Panc1 (cell line): ENCODE measurements around the gene HOMER1. TPM values are rescaled to one million over a fixed set of nuclear protein-coding genes. Genes with fewer than 3 reads are reported as not detected.

ENCODE experiments used
- ATAC-seq: fragments of 200-7000 bp; cut with Tn5 transposase; 2 replicates; pipeline ENCODE4 v1.9.1; 2020; ENCODE audit warnings: mild to moderate bottlenecking, moderate library complexity
- BruUV-seq: library from RNA; stranded (reverse); fragments of 400-500 nt; replicated peaks from 2 replicates; lab custom pipeline; 2021; lab: Mats Ljungman, UMichigan
- CTCF ChIA-PET: fragments of 300-600 bp; sonication (Branson Sonifier 250); formaldehyde crosslinking; loops from one replicate; lab custom pipeline; 2022; ENCODE audit warnings: antibody characterized with exemption; lab: Charles Lee
- POLR2A ChIA-PET: fragments of 300-600 bp; sonication (Branson Sonifier 250); formaldehyde crosslinking; loops from one replicate; lab custom pipeline; 2022; ENCODE audit warnings: antibody characterized with exemption; lab: Charles Lee
- DNase-seq: peaks from one replicate; pipeline ENCODE4 v3.0.0-alpha.2; 2010; ENCODE audit warnings: low read depth, low spot score
- H3K27ac ChIP-seq: 2 replicates; pipeline ENCODE4 v1.5.1; 2011; ENCODE audit warnings: mild to moderate bottlenecking, low read length, inconsistent platforms
- H3K27me3 ChIP-seq: fragments of 200-500 bp; sonication (Bioruptor generic); 2 replicates; pipeline ENCODE4 v1.6.0; 2014; ENCODE audit warnings: low read length, inconsistent platforms; ENCODE audit not compliant: control insufficient read depth, insufficient read depth
- H3K36me3 ChIP-seq: fragments of 200-500 bp; sonication (Bioruptor generic); 2 replicates; pipeline ENCODE4 v1.5.1; 2014; ENCODE audit warnings: inconsistent platforms, mild to moderate bottlenecking, low read length, moderate library complexity; ENCODE audit not compliant: control insufficient read depth, insufficient read depth
- H3K4me1 ChIP-seq: 2 replicates; pipeline ENCODE4 v1.5.1; 2011; ENCODE audit warnings: inconsistent platforms, mild to moderate bottlenecking, low read length, moderate library complexity; ENCODE audit not compliant: control insufficient read depth, insufficient read depth
- H3K4me3 ChIP-seq, 2 experiments: 2 replicates each; pipeline ENCODE4 v1.5.1; 2011 to 2012; ENCODE audit warnings: low read depth in 2 of 2, low read length in 2 of 2, mild to moderate bottlenecking in 2 of 2, inconsistent platforms in 1 of 2, moderate library complexity in 1 of 2
- H3K9me3 ChIP-seq: fragments of 200-500 bp; sonication (Bioruptor generic); 2 replicates; pipeline ENCODE4 v1.5.1; 2014; ENCODE audit warnings: low read depth, mild to moderate bottlenecking, inconsistent platforms, low read length, moderate library complexity; ENCODE audit not compliant: control insufficient read depth, insufficient read depth
- POLR2AphosphoS5 ChIP-seq: IDR thresholded peaks from 2 replicates; pipeline ENCODE4 v1.6.1; 2012; ENCODE audit warnings: mild to moderate bottlenecking, low read depth, low read length, moderate library complexity
- SIN3A ChIP-seq: IDR thresholded peaks from 2 replicates; pipeline ENCODE4 v1.6.1; 2012; ENCODE audit warnings: low read depth, mild to moderate bottlenecking, low read length, moderate library complexity, borderline replicate concordance; ENCODE audit not compliant: insufficient read depth
- TCF7L2 ChIP-seq: IDR thresholded peaks from 2 replicates; pipeline ENCODE4 v1.6.1; 2011; ENCODE audit warnings: mild to moderate bottlenecking, low read depth, low read length, inconsistent platforms
- in situ Hi-C: cut with HindIII; loops from 2 replicates; pipeline ENCODE4 v1.10.0; 2016; ENCODE audit warnings: low sequenced_read_pairs, low pct_unique_long_range_greater_than_20kb
- intact Hi-C: fragments of 100-400 bp; cut with micrococcal nuclease; formaldehyde crosslinking; loops from one replicate; pipeline ENCODE4 v1.10.0; 2022; ENCODE audit not compliant: unreplicated experiment
- total RNA-seq: library from RNA; stranded (reverse); gene quantifications from one replicate; pipeline ENCODE4 v1.2.1, GENCODE V29; 2021; ENCODE audit not compliant: unreplicated experiment
- TF ChIP-seq, protein P1 (sequence below), 2 experiments: IDR thresholded peaks; 2 replicates each; pipeline ENCODE4 v1.6.1; 2011 to 2012; ENCODE audit warnings: low read depth in 2 of 2, control low read depth in 1 of 2, low read length in 1 of 2, mild to moderate bottlenecking in 1 of 2, moderate library complexity in 1 of 2; ENCODE audit not compliant: insufficient read depth in 1 of 2
- TF ChIP-seq, protein P2 (sequence below): fragments of 450-650 bp; IDR thresholded peaks from 2 replicates; pipeline ENCODE4 v1.5.1; 2017; ENCODE audit warnings: mild to moderate bottlenecking

Gene HOMER1
- total RNA-seq, 1 experiment from 2014 or later: 19.6 TPM

DNA sequence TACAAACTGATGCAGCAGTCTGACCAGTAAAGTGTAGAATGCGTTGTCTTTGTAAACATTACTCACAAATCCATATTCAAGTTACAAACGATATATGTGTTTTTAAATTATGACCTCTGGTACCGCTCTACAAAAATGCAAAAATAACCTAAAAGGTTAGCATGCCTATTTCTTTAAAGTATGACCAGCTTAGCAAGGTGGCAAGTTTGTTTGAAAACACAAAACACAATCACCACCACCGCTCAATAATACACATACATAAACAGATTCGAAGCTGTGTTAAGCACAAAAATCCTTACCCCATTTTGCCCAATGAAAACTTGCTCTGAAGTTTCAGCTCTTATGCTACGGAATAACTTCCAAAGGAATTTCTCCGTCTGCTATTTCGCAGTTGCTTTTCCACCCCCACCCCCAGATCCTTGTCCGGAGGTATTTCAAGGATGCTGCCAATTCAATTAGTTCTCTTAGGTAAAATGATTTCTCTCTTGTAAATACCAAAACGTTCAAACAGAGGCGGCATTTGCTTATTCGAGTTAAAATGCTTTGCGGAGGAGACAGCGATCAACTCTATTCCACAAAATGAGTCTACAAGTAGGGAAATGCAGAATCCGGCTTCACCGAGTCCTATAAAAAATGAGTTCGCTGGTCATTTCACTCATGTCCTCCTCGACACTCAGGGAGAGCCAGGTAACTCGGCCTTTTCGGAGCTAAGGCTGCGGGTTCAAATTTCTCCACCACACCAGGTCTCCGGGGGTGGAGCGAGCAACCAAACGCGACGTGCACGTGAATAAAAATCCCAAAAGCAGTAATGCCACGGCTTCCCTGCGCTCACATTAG is 1.2 kb downstream of the HOMER1 start:
- ChIA-PET CTCF (no interaction called here), POLR2A (interaction anchor here (0.6 kb wide), 2 partner anchors 12 to 15 kb away, joined by 4 to 10 read pairs; no protein-coding TSS in a partner anchor)
- BruUV-seq: no TSS peak
- intact Hi-C loops (no loop called here), in situ Hi-C loops (no loop called here)
- Histone ChIP-seq H3K27ac (peak overlapping the region; percentile 72), H3K4me1 (peaks cover 31% of the 10 kb centered on the region), H3K36me3 (no peaks in the 10 kb centered on the region; the same call in 1 of the 2 replicates), H3K27me3 (no peaks in the 10 kb centered on the region), H3K4me3 (peak overlapping the region; percentile 83 to 85), H3K9me3 (no peaks in the 10 kb centered on the region)
- no peak for TF ChIP-seq SIN3A
- no peak for TF ChIP-seq POLR2AphosphoS5
- TF ChIP-seq, protein P1, sequence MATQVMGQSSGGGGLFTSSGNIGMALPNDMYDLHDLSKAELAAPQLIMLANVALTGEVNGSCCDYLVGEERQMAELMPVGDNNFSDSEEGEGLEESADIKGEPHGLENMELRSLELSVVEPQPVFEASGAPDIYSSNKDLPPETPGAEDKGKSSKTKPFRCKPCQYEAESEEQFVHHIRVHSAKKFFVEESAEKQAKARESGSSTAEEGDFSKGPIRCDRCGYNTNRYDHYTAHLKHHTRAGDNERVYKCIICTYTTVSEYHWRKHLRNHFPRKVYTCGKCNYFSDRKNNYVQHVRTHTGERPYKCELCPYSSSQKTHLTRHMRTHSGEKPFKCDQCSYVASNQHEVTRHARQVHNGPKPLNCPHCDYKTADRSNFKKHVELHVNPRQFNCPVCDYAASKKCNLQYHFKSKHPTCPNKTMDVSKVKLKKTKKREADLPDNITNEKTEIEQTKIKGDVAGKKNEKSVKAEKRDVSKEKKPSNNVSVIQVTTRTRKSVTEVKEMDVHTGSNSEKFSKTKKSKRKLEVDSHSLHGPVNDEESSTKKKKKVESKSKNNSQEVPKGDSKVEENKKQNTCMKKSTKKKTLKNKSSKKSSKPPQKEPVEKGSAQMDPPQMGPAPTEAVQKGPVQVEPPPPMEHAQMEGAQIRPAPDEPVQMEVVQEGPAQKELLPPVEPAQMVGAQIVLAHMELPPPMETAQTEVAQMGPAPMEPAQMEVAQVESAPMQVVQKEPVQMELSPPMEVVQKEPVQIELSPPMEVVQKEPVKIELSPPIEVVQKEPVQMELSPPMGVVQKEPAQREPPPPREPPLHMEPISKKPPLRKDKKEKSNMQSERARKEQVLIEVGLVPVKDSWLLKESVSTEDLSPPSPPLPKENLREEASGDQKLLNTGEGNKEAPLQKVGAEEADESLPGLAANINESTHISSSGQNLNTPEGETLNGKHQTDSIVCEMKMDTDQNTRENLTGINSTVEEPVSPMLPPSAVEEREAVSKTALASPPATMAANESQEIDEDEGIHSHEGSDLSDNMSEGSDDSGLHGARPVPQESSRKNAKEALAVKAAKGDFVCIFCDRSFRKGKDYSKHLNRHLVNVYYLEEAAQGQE (IDR thresholded peaks at IDR 0.05; ENCODE audit: insufficient read depth in 1 of 2, low read depth in 2 of 2, low read length in 1 of 2): no peak
- TF ChIP-seq TCF7L2: no peak
- TF ChIP-seq, protein P2, sequence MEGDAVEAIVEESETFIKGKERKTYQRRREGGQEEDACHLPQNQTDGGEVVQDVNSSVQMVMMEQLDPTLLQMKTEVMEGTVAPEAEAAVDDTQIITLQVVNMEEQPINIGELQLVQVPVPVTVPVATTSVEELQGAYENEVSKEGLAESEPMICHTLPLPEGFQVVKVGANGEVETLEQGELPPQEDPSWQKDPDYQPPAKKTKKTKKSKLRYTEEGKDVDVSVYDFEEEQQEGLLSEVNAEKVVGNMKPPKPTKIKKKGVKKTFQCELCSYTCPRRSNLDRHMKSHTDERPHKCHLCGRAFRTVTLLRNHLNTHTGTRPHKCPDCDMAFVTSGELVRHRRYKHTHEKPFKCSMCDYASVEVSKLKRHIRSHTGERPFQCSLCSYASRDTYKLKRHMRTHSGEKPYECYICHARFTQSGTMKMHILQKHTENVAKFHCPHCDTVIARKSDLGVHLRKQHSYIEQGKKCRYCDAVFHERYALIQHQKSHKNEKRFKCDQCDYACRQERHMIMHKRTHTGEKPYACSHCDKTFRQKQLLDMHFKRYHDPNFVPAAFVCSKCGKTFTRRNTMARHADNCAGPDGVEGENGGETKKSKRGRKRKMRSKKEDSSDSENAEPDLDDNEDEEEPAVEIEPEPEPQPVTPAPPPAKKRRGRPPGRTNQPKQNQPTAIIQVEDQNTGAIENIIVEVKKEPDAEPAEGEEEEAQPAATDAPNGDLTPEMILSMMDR: no peak
- DNase-seq (no peak), ATAC-seq (no peak)

DNA sequence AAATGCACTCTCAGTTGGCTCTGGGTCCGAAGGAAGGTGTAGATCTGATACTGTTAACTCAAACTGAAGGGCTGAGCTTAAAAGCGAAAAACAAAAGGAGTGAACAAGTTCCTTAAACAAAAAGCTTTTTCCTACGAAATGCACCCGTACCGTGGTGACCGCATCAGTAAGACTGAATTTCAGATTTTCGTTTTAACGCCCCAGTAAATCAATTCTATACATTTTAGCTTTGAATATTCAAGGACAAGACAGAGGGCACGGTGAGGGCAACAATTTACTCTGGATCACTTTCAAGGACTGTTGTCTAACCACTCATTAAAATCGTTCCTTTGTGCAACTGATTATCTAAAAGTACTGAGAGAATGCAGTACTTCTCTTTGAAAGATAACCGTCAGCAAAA is 1.9 kb downstream of the HOMER1 start:
- TF ChIP-seq, protein P2: no peak
- TF ChIP-seq POLR2AphosphoS5 (no peak), TCF7L2 (no peak), SIN3A (no peak)
- TF ChIP-seq, protein P1 (IDR thresholded peaks at IDR 0.05; ENCODE audit: insufficient read depth in 1 of 2, low read depth in 2 of 2, low read length in 1 of 2): no peak
- ChIA-PET CTCF (no interaction called here), POLR2A (no interaction called here)
- no peak for DNase-seq
- H3K4me1 ChIP-seq: peaks cover 35% of the 10 kb centered on the region
- H3K4me3 ChIP-seq: peak overlapping the region; percentile 83 to 85
- H3K9me3 ChIP-seq: no peaks in the 10 kb centered on the region
- BruUV-seq: TSS peak; percentile 61
- intact Hi-C loops (no loop called here), in situ Hi-C loops (no loop called here)
- no peaks in the 10 kb centered on the region; the same call in 1 of the 2 replicates for H3K36me3 ChIP-seq
- peak overlapping the region; percentile 14; the same call in 1 of the 2 replicates for H3K27ac ChIP-seq
- no peaks in the 10 kb centered on the region for H3K27me3 ChIP-seq
- no peak for ATAC-seq
